Transverse colon (tissue), 4 donors: Measurements from ENCODE around the gene MATN1. TPM values are rescaled to one million over a fixed set of nuclear protein-coding genes. Genes with fewer than 3 reads are reported as not detected.

ENCODE experiments used
- DNase-seq: peaks from one replicate; pipeline ENCODE4 v3.0.0-alpha.2; 2019
- H3K27ac ChIP-seq, 4 donors: fragments of 200-600 bp; sonication (generic); 2 replicates each; pipeline ENCODE4 v1.5.1; 2016 to 2018; ENCODE audit warnings: inconsistent platforms in 4 of 4
- H3K27me3 ChIP-seq: fragments of 200-600 bp; sonication (generic); 2 replicates; pipeline ENCODE4 v1.5.1; 2017; ENCODE audit warnings: inconsistent platforms
- H3K36me3 ChIP-seq, 4 donors: fragments of 200-600 bp; sonication (generic); 2 replicates each; pipeline ENCODE4 v1.5.1; 2017 to 2019; ENCODE audit warnings: inconsistent platforms in 4 of 4
- H3K4me1 ChIP-seq, 4 donors: fragments of 200-600 bp; sonication (generic); 2 replicates each; pipeline ENCODE4 v1.5.1; 2017 to 2020; ENCODE audit warnings: inconsistent platforms in 4 of 4
- H3K4me3 ChIP-seq, 4 donors: fragments of 200-600 bp; sonication (generic); 1 replicate in 1 of 4; 2 replicates in 3 of 4; pipeline versions ENCODE4 v1.5.1 to v1.6.1; 2017 to 2019; ENCODE audit warnings: inconsistent platforms in 4 of 4
- H3K9me3 ChIP-seq, 2 donors: fragments of 200-600 bp; sonication (generic); 2 replicates each; pipeline ENCODE4 v1.5.1; 2017 to 2019; ENCODE audit warnings: inconsistent platforms in 2 of 2
- EP300 ChIP-seq: sonication (generic); formaldehyde crosslinking; IDR thresholded peaks from one replicate; pipeline ENCODE4 v1.6.1; 2017; ENCODE audit warnings: antibody characterized with exemption, low read depth
- POLR2A ChIP-seq: fragments of 450-650 bp; IDR thresholded peaks from one replicate; pipeline ENCODE4 v1.6.1; 2016; ENCODE audit warnings: antibody characterized with exemption, mild to moderate bottlenecking, moderate library complexity
- POLR2AphosphoS5 ChIP-seq, 3 donors: sonication (generic); formaldehyde crosslinking; IDR thresholded peaks; one replicate each; pipeline ENCODE4 v1.6.1; 2016; ENCODE audit warnings: antibody characterized with exemption in 3 of 3
- WGBS, 2 donors: methylation state at CpG; one replicate each; pipeline ENCODE4 v1.1.5; 2018; ENCODE audit warnings: low coverage in 1 of 2; 5-methylcytosine and 5-hydroxymethylcytosine counted together
- in situ Hi-C, 4 donors: fragments of 200-750 bp; cut with MboI; loops; one replicate each; pipeline versions ENCODE4 v1.15.0 to v1.15.1; 2017; ENCODE audit warnings: low sequenced_read_pairs in 3 of 4, low pct_ligation_motif_present in 1 of 4, low pct_unique_long_range_greater_than_20kb in 1 of 4
- intact Hi-C: fragments of 100-400 bp; cut with DNase I; formaldehyde crosslinking; loops from one replicate; pipeline ENCODE4 v1.15.1; 2023; ENCODE audit warnings: low total_unique reads
- total RNA-seq, 4 donors: library from RNA; depleted of rRNA; stranded (reverse); fragments of >200 nt; gene quantifications; one replicate each; pipeline ENCODE4 v1.1.0, GENCODE V29; 2016
- TF ChIP-seq, protein P1 (sequence below), 5 experiments: fragments of 200-600 bp in 3 of 5; fragments of 450-650 bp in 2 of 5; sonication (generic) in 3 of 5; IDR thresholded peaks; 1 replicate in 2 of 5; 2 replicates in 3 of 5; pipeline ENCODE4 v1.5.1; 2016 to 2017; ENCODE audit warnings: antibody characterized with exemption in 5 of 5, inconsistent platforms in 3 of 5, mild to moderate bottlenecking in 2 of 5, moderate library complexity in 1 of 5

Gene MATN1
- total RNA-seq, 4 donors from 2014 or later = not detected

DNA sequence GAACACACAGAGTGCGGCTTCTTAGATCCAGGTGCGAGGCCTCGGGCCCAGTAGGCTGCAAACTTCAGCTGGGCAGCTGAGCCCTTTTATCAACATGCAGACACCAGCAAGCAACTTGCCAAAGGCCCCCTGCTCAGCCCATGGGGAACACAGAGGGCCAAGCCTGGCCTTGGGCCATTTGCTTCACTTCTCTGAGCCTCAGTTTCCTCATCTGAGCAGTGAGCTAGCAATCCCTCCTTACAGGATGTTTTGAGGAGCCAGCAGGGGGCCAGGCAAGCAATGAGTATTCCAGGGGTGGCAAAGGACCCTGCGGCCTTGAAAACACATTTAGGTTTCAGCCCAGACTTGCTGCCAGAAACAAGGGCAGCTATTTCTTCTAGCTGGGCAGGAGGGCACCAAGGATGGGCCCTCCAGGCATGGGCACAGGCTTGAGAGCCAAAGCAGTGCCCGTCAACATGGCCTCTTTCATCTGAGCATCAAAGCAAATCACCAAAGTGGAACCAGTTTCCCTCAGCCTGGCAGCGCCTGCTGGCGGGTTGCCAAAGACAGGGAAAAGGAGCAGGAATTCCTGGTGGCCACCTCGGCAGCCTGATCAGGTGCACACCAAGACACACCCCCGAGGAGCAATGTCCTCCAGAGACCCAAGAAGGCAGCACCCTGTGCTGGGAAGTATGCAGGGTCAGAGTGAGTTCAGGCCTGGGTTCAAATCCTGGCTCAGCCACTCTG, 1.4 kb downstream of the MATN1 start:
- H3K36me3 ChIP-seq = no peaks in the 10 kb centered on the region
- intact Hi-C loops (no loop called here), in situ Hi-C loops (loop anchor here in 3 of 4 donors (5.0 to 25.0 kb wide), 4 partner anchors 55 to 1485 kb away; partner anchors contain the start of genes MECR (in 1 of the 3) and PTPRU (in 1 of the 3))
- no peaks in the 10 kb centered on the region for H3K9me3 ChIP-seq
- H3K27ac ChIP-seq = no peak overlapping the region
- peaks cover 5 to 15% (median 10%) of the 10 kb centered on the region in 4 donors for H3K4me1 ChIP-seq
- H3K27me3 ChIP-seq = no peaks in the 10 kb centered on the region
- H3K4me3 ChIP-seq = no peak overlapping the region
- 68% methylated on average over 9 of the region's 9 CpGs; no CpG with 5 or more reads in 1 of the 2 donors for WGBS, 2 donors
- TF ChIP-seq, protein P1, sequence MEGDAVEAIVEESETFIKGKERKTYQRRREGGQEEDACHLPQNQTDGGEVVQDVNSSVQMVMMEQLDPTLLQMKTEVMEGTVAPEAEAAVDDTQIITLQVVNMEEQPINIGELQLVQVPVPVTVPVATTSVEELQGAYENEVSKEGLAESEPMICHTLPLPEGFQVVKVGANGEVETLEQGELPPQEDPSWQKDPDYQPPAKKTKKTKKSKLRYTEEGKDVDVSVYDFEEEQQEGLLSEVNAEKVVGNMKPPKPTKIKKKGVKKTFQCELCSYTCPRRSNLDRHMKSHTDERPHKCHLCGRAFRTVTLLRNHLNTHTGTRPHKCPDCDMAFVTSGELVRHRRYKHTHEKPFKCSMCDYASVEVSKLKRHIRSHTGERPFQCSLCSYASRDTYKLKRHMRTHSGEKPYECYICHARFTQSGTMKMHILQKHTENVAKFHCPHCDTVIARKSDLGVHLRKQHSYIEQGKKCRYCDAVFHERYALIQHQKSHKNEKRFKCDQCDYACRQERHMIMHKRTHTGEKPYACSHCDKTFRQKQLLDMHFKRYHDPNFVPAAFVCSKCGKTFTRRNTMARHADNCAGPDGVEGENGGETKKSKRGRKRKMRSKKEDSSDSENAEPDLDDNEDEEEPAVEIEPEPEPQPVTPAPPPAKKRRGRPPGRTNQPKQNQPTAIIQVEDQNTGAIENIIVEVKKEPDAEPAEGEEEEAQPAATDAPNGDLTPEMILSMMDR (IDR thresholded peaks at IDR 0.05) = no peak
- DNase-seq = no peak

DNA sequence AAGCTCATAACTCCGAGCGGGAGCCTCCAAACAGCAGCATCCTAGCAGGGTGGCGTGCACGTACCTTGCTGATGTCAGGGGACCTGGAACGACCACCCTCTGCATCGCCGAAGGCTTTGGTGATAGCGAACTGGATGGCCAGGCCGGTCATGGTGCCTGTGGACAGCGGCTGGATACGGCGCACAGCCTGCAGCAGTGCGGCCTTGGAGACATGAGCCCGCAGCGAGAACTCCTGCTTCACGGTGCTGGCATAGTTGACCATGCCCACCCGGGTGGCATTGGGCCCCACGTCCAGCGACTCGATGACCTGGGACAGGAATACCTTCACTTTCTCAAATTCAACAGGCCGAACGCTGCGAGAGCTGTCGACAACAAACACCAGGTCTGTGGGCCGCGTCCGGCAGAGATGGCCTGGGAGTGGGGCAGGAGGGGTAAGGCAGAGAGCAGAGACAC, 2.0 kb downstream of the MATN1 start:
- Histone ChIP-seq H3K9me3 (no peaks in the 10 kb centered on the region), H3K4me1 (peaks cover 5 to 15% (median 10%) of the 10 kb centered on the region in 4 donors), H3K27me3 (no peaks in the 10 kb centered on the region), H3K27ac (no peak overlapping the region), H3K36me3 (no peaks in the 10 kb centered on the region), H3K4me3 (no peak overlapping the region)
- 95% methylated on average over 25 of the region's 27 CpGs; no CpG with 5 or more reads in 1 of the 2 donors for WGBS, 2 donors
- DNase-seq = no peak
- intact Hi-C loops (no loop called here), in situ Hi-C loops (loop anchor here in 3 of 4 donors (5.0 to 25.0 kb wide), 4 partner anchors 56 to 1484 kb away; partner anchors contain the start of genes MECR (in 1 of the 3) and PTPRU (in 1 of the 3))
- TF ChIP-seq EP300 (no peak), POLR2AphosphoS5 (IDR thresholded peaks at IDR 0.05) (no peak), POLR2A (no peak)
- TF ChIP-seq, protein P1 (IDR thresholded peaks at IDR 0.05) = no peak

DNA sequence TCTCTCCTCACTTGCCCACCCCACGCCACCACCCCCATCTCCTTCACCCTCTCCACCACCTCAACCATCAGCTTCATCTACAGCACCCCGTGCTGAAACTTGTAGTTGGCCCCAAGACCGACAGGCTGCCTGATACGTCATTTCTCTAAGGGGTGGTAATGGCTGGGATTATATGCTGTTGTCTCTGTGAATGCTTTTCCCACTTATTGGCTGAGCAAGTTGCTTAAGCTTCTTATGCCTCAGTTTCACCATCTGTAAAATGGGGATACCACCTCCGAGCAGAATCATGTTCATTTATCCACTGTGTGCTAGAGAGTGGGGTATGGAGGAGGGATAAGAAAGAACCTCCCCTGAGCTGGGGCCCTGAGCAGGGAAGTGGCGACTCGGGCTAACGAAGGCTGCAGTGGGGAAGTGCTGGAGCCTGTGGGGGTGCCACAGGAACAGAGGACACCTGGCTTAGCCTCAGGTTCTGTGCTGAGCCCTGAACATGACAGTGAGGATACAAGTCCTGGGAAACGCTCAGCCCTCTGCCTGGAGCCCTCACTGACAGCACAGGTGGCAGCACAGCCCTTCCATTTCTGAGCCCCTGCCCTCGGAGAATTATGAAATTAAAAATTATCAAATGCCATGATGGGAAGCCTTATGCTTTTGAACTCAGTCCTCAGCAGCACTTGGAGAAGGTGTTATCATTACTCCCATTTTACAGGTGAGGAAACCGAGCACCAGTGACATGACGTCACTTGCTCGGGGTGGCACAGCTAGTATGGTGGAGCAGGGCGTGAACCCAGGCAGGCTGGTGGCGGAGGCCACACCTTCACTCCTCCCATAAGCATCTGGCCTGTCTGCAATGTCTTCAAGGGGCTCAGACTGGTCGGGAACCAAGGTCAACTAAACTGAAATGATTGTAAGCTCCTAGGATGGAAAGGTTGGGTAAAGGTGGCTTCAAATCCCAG, 2.8 kb downstream of the MATN1 start:
- DNase-seq = no peak
- intact Hi-C loops (no loop called here), in situ Hi-C loops (loop anchor here in 3 of 4 donors (5.0 to 25.0 kb wide), 4 partner anchors 57 to 1483 kb away; partner anchors contain the start of genes MECR (in 1 of the 3) and PTPRU (in 1 of the 3))
- H3K4me3 ChIP-seq = no peak overlapping the region
- peaks cover 0 to under 1% of the 10 kb centered on the region in 2 donors for H3K9me3 ChIP-seq
- no peak overlapping the region for H3K27ac ChIP-seq
- TF ChIP-seq POLR2AphosphoS5 (IDR thresholded peaks at IDR 0.05) (no peak), POLR2A (no peak), EP300 (no peak)
- TF ChIP-seq, protein P1 (IDR thresholded peaks at IDR 0.05) = no peak
- no peaks in the 10 kb centered on the region for H3K27me3 ChIP-seq
- WGBS, 2 donors = 80 to 82% methylated on average over 1 to 16 of the region's 16 CpGs
- peaks cover 5 to 15% (median 10%) of the 10 kb centered on the region in 4 donors for H3K4me1 ChIP-seq
- no peaks in the 10 kb centered on the region for H3K36me3 ChIP-seq
